GM21619 (cell line): ENCODE measurements around the gene TM4SF4.

Source experiments
- ATAC-seq: cut with Tn5 transposase; IDR thresholded peaks from one replicate; pipeline ENCODE4 v1.9.1; 2021; ENCODE audit not compliant: unreplicated experiment

Gene TM4SF4

DNA sequence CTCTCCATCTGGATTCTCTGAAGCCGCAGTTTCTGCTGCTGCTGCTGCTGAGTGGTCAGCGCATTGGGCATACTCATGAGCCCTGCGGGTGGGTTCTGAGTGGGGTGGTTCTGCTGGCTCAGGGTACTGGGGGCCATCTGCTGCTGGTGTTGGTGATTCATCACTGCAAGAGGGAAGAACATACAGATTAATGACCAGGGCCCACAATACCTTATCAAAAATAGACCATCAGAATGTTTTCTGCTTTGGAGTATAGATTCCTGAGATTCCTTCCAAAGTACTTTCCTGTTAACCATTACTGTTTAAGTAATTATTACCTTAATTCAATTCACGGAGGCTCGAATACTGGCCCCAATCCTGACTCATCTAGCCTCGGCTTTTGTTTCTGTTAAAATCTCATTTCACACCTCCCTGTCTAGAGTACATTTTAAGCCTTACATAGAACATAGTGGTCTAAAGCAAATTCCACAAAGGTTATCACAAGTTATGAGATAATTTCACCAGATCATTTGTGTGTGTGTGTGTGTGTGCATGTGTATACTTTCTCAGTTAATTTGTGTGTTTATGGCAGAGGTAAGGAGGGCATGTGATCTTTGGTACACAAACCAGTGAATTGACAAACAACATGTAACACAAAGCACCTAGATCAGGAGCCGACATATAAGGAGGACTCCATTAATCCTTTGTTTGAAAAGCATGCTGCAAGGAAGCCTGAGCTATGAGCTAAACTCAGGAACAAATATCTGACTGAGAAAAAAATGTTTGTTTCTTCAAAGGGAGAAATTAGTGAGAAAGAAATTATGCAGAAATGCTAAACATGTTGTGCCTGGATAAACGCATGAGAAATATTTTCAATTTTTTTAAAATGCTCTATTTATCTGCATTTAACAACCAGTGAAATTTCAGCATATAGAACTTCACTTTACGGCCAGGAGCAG lies 68.1 kb downstream of the TM4SF4 start:
- ATAC-seq = no peak

DNA sequence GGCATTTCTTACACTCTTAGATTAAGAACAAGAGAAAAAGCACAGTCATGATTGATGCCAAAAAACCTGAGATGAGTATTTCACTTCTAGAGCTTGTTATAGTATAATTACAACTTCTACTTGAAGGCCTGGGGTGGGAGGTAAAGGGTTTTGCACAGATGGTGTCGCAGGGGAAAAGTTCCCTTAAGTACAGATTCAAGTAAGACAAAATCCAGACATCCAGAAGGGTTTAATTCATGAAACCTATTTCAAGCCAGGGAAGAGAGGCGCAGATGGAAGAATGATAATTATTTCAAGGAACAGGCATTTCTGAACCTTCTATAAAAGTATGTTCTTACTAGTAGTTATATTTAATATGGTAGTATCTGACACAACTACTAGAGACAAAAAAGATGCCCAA lies 70.6 kb downstream of the TM4SF4 start:
- no peak for ATAC-seq

DNA sequence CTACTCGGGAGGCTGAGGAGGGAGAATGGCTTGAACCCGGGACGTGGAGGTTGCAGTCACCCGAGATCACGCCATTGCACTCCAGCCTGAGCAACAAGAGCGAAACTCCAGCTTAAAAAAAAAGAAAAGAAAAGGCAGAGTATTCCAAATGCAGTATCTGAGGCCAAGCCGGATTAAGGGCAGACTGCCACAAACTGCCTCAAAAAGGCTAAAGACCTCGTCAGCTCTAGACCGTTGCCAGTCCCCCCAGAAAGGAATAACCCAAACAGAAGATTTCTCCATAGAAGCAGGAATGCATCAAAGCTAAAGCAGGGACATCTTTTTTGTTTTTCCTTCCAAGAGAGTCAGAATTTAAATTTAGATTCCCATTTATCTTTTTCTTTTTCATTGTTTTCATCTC lies 72.9 kb downstream of the TM4SF4 start:
- ATAC-seq = no peak

DNA sequence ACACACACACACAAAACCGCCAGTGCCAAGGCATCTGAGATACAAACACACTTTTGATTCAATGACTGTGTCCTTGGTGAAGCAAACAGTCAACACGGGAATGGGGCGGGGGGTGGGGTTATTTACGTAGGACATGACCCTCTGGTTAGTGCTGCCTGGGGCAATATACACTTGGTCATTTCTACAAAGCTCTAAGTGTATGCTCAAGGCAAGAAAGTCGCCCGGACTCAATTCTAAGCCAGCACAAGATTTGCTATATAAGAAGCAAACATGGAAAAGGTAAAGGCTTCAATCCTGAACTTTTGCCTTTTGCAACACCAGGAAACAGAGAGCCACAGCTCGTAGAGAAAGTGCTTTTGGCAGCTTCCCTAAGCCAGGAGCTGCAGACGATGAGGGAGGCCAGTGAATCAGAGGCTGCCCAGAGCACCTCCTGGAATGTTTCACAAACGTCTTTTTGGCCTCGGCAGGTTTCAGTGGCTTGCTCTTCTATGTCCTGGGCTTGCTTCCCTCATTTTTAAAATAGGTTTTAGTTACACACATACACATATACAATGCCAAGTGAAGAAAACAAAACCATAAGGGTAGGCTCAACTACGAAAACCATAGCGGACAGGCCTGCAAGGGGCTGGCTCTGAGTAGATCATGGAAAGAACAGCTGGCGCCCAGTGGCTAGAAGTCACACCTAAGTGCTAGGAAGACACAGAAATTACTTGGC lies 73.6 kb downstream of the TM4SF4 start:
- ATAC-seq = no peak

DNA sequence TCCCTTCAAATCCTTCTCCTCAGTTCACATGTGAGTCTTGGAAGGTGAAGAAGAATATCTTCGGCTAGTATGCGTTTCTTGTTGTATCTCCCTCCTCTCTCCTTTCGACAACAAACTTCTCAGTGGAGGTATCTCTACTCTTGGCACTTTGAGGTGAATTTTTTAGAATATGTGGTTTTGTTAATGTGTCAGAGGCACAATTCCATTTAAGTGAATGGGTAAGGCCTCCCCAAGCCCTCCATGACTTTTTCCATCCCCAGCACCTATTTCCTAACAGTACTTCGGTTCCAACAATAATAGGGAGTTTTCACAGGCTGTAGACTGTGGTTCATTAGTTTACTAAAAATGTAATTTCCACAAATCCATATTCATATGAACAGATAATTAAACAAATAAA lies 74.2 kb downstream of the TM4SF4 start:
- no peak for ATAC-seq

DNA sequence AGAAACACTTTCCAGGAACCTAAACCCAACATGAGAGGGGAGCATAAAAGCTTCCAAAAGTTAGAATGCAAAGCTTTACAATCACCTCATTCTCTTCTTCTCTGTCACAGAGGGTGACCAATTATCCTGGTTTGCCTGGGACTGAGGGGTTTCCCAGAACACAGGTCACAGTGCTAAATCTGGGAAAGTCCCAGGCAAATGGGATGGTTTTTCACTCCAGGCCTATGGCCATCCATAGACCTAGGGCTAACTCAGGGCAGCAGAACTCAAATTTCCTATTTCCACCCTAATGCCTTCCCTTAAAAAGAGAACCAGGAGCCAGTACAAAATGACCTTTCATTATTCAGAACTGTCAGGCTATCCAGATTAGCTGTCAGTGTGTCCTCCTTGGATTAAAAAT lies 77.0 kb downstream of the TM4SF4 start:
- no peak for ATAC-seq

DNA sequence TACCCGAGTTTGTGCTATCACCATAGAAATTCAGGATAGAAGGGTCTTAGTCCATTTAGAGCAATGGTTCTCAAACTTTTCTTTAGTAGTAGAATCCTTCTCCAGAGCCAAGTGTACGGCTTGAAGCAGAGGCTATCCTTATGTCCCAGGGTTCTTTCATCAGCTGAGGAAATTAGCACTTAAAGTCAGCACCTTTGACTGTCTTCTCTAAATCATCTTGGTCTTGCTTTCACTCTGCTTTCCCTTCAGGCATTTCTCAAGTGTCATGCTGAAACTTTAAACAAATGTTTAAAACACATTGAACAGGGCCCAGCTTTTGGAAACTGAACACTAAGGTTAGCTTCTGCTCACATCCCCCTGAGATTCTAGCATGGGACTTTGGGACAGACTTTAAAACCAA lies 78.2 kb downstream of the TM4SF4 start:
- ATAC-seq = no peak
